Progenitor cell of endocrine pancreas (in vitro differentiated cells): ENCODE measurements around the gene STK24. TPM values are rescaled to one million over a fixed set of nuclear protein-coding genes. Genes with fewer than 3 reads are reported as not detected.

Experiments
- DNase-seq: peaks from one replicate; pipeline ENCODE4 v3.0.0; 2021; ENCODE audit warnings: low spot score; ENCODE audit not compliant: unreplicated experiment
- H3K27ac Mint-ChIP-seq: 2 replicates; pipeline ENCODE4 v1.8.0; 2021; ENCODE audit warnings: mild to moderate bottlenecking, moderate library complexity, mixed read lengths
- H3K27me3 Mint-ChIP-seq: 2 replicates; pipeline ENCODE4 v1.8.0; 2021; ENCODE audit warnings: mixed read lengths
- H3K36me3 Mint-ChIP-seq: 2 replicates; pipeline ENCODE4 v1.8.0; 2022; ENCODE audit warnings: mixed read lengths; ENCODE audit not compliant: insufficient read depth
- H3K4me1 Mint-ChIP-seq: 2 replicates; pipeline ENCODE4 v1.8.0; 2021; ENCODE audit warnings: low read depth, mixed read lengths
- H3K4me3 Mint-ChIP-seq: 2 replicates; pipeline ENCODE4 v1.8.0; 2021; ENCODE audit warnings: low read depth, mild to moderate bottlenecking, moderate library complexity, mixed read lengths
- H3K9me3 Mint-ChIP-seq: 2 replicates; pipeline ENCODE4 v1.8.0; 2021; ENCODE audit warnings: low read depth, mixed read lengths
- CTCF ChIP-seq: fragments of 200-600 bp; sonication (generic); IDR thresholded peaks from one replicate; pipeline ENCODE4 v1.5.0; 2021; ENCODE audit warnings: antibody characterized with exemption, mild to moderate bottlenecking; ENCODE audit not compliant: unreplicated experiment
- total RNA-seq: library from RNA; stranded (reverse); gene quantifications from 2 replicates; pipeline ENCODE4 v1.2.1, GENCODE V29; 2021

Gene STK24
- total RNA-seq, 1 donor from 2014 or later = 113 TPM

- H3K4me1 Mint-ChIP-seq = peaks cover 16% of the 10 kb centered on the region
- no peak for TF ChIP-seq CTCF
- no peaks in the 10 kb centered on the region for H3K9me3 Mint-ChIP-seq
- H3K36me3 Mint-ChIP-seq = peaks cover 15% of the 10 kb centered on the region
- no peak overlapping the region for H3K27ac Mint-ChIP-seq
- H3K4me3 Mint-ChIP-seq = no peak overlapping the region
- DNase-seq = no peak
- no peaks in the 10 kb centered on the region for H3K27me3 Mint-ChIP-seq
Observed at GRCh38 chr13:98496966-98497365, 79.9 kb downstream of the STK24 start.

- TF ChIP-seq CTCF = no peak
- H3K4me1 Mint-ChIP-seq = peaks cover 15% of the 10 kb centered on the region
- no peak overlapping the region for H3K4me3 Mint-ChIP-seq
- H3K27ac Mint-ChIP-seq = no peak overlapping the region
- no peaks in the 10 kb centered on the region for H3K27me3 Mint-ChIP-seq
- no peak for DNase-seq
- H3K9me3 Mint-ChIP-seq = no peaks in the 10 kb centered on the region
- H3K36me3 Mint-ChIP-seq = peaks cover 15% of the 10 kb centered on the region
Observed at GRCh38 chr13:98496479-98496791, 80.5 kb downstream of the STK24 start.

GRCh38 chr13:98495627-98496478 lies 81.1 kb downstream of the STK24 start:
- Mint-ChIP-seq H3K4me3 (no peak overlapping the region), H3K36me3 (peaks cover 15% of the 10 kb centered on the region), H3K9me3 (no peaks in the 10 kb centered on the region), H3K27ac (peak overlapping the region; percentile 46), H3K27me3 (no peaks in the 10 kb centered on the region), H3K4me1 (peaks cover 17% of the 10 kb centered on the region)
- no peak for DNase-seq
- TF ChIP-seq CTCF = no peak

- DNase-seq = no peak
- Mint-ChIP-seq H3K27me3 (no peaks in the 10 kb centered on the region), H3K36me3 (peaks cover 15% of the 10 kb centered on the region), H3K4me3 (no peak overlapping the region), H3K27ac (peak overlapping the region; percentile 76), H3K9me3 (no peaks in the 10 kb centered on the region), H3K4me1 (peaks cover 27% of the 10 kb centered on the region)
- TF ChIP-seq CTCF = no peak
Observed at GRCh38 chr13:98494769-98495168, 82.1 kb downstream of the STK24 start.

GRCh38 chr13:98493042-98493712 lies 83.7 kb downstream of the STK24 start:
- Mint-ChIP-seq H3K4me3 (no peak overlapping the region), H3K9me3 (no peaks in the 10 kb centered on the region), H3K27ac (peak overlapping the region; percentile 86), H3K36me3 (peaks cover 6% of the 10 kb centered on the region), H3K4me1 (peaks cover 34% of the 10 kb centered on the region), H3K27me3 (no peaks in the 10 kb centered on the region)
- no peak for DNase-seq
- TF ChIP-seq CTCF = no peak
